ENCODE data around the gene PTPRN2. TPM values are rescaled to one million over a fixed set of nuclear protein-coding genes. Genes with fewer than 3 reads are reported as not detected.

PTPRN2 gene
- total and polyA plus RNA-seq, 9 of the 15 experiments (the other 6 are each of a cell fraction or from before 2014, with no cell fraction given) = not detected

- CTCF ChIA-PET (ENCODE audit: low intra/inter-chr PET ratio) = no interaction called here
- 4% methylated on average over 26 of the region's 26 CpGs for WGBS (ENCODE audit: insufficient coverage, low coverage, missing lambda C conversion rate)
- TF ChIP-seq MGA (IDR thresholded peaks at IDR 0.05) (no peak), CBX2 (IDR thresholded peaks at IDR 0.05; ENCODE audit: insufficient read depth, low read length, poor library complexity, severe bottlenecking) (no peak), NRF1 (conservative IDR thresholded peaks at IDR 0.05 in 1 of 2, IDR thresholded peaks at IDR 0.05 in 1 of 2) (no peak), MITF (IDR thresholded peaks at IDR 0.05) (no peak), L3MBTL2 (IDR thresholded peaks at IDR 0.05) (no peak)
These were observed 1046.1 kb downstream of the PTPRN2 start for GRCh38 chr7:157541295-157542067.

More at GRCh38 chr7:157541295-157542067, 1046.1 kb downstream of the PTPRN2 start:
- Histone ChIP-seq H3K79me2 (ENCODE audit: control insufficient read depth, insufficient read depth, low read length) (no peaks in the 10 kb centered on the region), H2AFZ (ENCODE audit: low read depth, low read length) (no peak overlapping the region), H3K9me3 (replicated peaks; ENCODE audit: control insufficient read depth, insufficient read depth, low read depth, low read length) (no peaks in the 10 kb centered on the region; the same call in 1 of the 2 replicates), H3K4me2 (ENCODE audit: insufficient read depth, low read length) (no peak overlapping the region), H3K4me1 (replicated peaks in 1 of 2; ENCODE audit: control insufficient read depth in 2 of 2, insufficient read depth in 2 of 2, low read length in 2 of 2) (peaks cover 0 to 3% of the 10 kb centered on the region in 2 experiments; a peak in 1 of 5 replicates), H3K4me3 (no peak overlapping the region), H3K36me3 (ENCODE audit: control insufficient read depth, insufficient read depth, low read length) (no peaks in the 10 kb centered on the region), H3K27ac (ENCODE audit: extremely low read depth, low read depth, low read length) (no peak overlapping the region), H3K27me3 (ENCODE audit: control insufficient read depth in 2 of 2, insufficient read depth in 2 of 2, low read length in 2 of 2) (peaks cover 72 to 92% of the 10 kb centered on the region in 2 experiments), H3K9ac (ENCODE audit: insufficient read depth in 1 of 2, low read depth in 2 of 2, low read length in 2 of 2) (no peak overlapping the region), H4K20me1 (replicated peaks; ENCODE audit: control insufficient read depth, insufficient read depth, low read length) (peaks cover 28% of the 10 kb centered on the region), H3K9me1 (ENCODE audit: control insufficient read depth, insufficient read depth, low read length) (no peaks in the 10 kb centered on the region)
- no peak for ATAC-seq
- FAIRE-seq = no peak
- no peak for DNase-seq (ENCODE audit: extremely low read depth in 1 of 4, low spot score in 3 of 4)
- intact Hi-C loops (cut with micrococcal nuclease) = no loop called here
- POLR2A ChIA-PET = interaction anchor here (1.1 kb wide), 1 partner anchor 9 kb away, joined by 3 read pairs; no protein-coding TSS in a partner anchor
- no TSS peak for BruUV-seq (replicated peaks)
- in situ Hi-C loops (cut with MboI) = no loop called here
